ENCODE data around the gene HSP90AB1. TPM values are rescaled to one million over a fixed set of nuclear protein-coding genes. Genes with fewer than 3 reads are reported as not detected.

The HSP90AB1 gene
- total RNA-seq, 1 experiment from 2014 or later: 1,986 TPM

GRCh38 chr6:44275271-44275748, 28.4 kb downstream of the HSP90AB1 start:
- Histone ChIP-seq H3K4me2 (ENCODE audit: insufficient read depth, insufficient read length, low read length) (no peak overlapping the region), H4K8ac (replicated peaks; ENCODE audit: insufficient read length, low read depth, low read length) (no peak overlapping the region), H3K79me1 (ENCODE audit: insufficient read depth, low read depth, low read length, poor library complexity, severe bottlenecking) (no peaks in the 10 kb centered on the region), H3K18ac (ENCODE audit: insufficient read length, low read depth, low read length) (no peak overlapping the region), H2AK5ac (ENCODE audit: insufficient read length, low read length) (no peak overlapping the region), H2BK120ac (ENCODE audit: low read depth, low read length, poor library complexity, severe bottlenecking) (no peak overlapping the region), H4K5ac (ENCODE audit: insufficient read length, low read depth, low read length) (no peak overlapping the region), H4K20me1 (ENCODE audit: control insufficient read depth, insufficient read depth, insufficient read length) (peaks cover 3% of the 10 kb centered on the region), H3K79me2 (ENCODE audit: insufficient read depth, low read length) (no peaks in the 10 kb centered on the region), H3K56ac (ENCODE audit: insufficient read length, low read depth, low read length) (no peak overlapping the region), H2BK12ac (ENCODE audit: insufficient read length, low read depth, low read length) (no peak overlapping the region), H3K23ac (ENCODE audit: insufficient read length, low read depth, low read length) (no peak overlapping the region), H3K9ac (ENCODE audit: extremely low read depth, insufficient read length, low read length) (no peak overlapping the region), H3T11ph (ENCODE audit: low read length) (no peak overlapping the region), H3K27me3 (ENCODE audit: insufficient read depth, low read length) (no peaks in the 10 kb centered on the region), H2BK20ac (ENCODE audit: low read depth, low read length, poor library complexity, severe bottlenecking) (no peak overlapping the region), H2BK15ac (ENCODE audit: low read depth, low read length) (no peak overlapping the region), H3K27ac (ENCODE audit: insufficient read length, low read depth, low read length) (no peak overlapping the region), H4K91ac (ENCODE audit: insufficient read length, low read depth, low read length) (no peak overlapping the region), H2BK5ac (ENCODE audit: insufficient read length, low read length) (no peak overlapping the region), H3K4me1 (ENCODE audit: insufficient read depth, low read length) (peaks cover 4% of the 10 kb centered on the region; the same call in 1 of the 2 replicates), H2AFZ (ENCODE audit: low read length) (no peak overlapping the region), H3K23me2 (ENCODE audit: insufficient read length, low read depth, low read length, poor library complexity, severe bottlenecking) (peaks cover 2% of the 10 kb centered on the region), H3K14ac (ENCODE audit: insufficient read depth, low read length) (no peak overlapping the region), H3K9me3 (ENCODE audit: control insufficient read depth, low read depth, low read length) (no peaks in the 10 kb centered on the region), H3K4ac (ENCODE audit: low read depth, low read length) (no peak overlapping the region)
- Mint-ChIP-seq H3K27me3 (ENCODE audit: low read depth) (peaks cover 6% of the 10 kb centered on the region), H3K9me3 (no peaks in the 10 kb centered on the region), H3K4me3 (no peak overlapping the region), H3K27ac (no peak overlapping the region), H3K36me3 (ENCODE audit: insufficient read depth in 1 of 3, low read depth in 3 of 3) (no peaks in the 10 kb centered on the region; a peak in 1 of 7 replicates), H3K4me1 (peaks cover 9 to 22% of the 10 kb centered on the region in 2 experiments)
- DNase-seq: no peak
- TF ChIP-seq CTCF (conservative IDR thresholded peaks at IDR 0.05): no peak
- no CpG with 5 or more reads among the region's 59 CpGs for WGBS (ENCODE audit: extremely low coverage, insufficient read length, low lambda C conversion rate)
